ENCODE measurements around the gene KCNQ1. TPM values are rescaled to one million over a fixed set of nuclear protein-coding genes. Genes with fewer than 3 reads are reported as not detected.

The KCNQ1 gene
- total RNA-seq, 1 experiment from 2014 or later, result 10.7 TPM

DNA sequence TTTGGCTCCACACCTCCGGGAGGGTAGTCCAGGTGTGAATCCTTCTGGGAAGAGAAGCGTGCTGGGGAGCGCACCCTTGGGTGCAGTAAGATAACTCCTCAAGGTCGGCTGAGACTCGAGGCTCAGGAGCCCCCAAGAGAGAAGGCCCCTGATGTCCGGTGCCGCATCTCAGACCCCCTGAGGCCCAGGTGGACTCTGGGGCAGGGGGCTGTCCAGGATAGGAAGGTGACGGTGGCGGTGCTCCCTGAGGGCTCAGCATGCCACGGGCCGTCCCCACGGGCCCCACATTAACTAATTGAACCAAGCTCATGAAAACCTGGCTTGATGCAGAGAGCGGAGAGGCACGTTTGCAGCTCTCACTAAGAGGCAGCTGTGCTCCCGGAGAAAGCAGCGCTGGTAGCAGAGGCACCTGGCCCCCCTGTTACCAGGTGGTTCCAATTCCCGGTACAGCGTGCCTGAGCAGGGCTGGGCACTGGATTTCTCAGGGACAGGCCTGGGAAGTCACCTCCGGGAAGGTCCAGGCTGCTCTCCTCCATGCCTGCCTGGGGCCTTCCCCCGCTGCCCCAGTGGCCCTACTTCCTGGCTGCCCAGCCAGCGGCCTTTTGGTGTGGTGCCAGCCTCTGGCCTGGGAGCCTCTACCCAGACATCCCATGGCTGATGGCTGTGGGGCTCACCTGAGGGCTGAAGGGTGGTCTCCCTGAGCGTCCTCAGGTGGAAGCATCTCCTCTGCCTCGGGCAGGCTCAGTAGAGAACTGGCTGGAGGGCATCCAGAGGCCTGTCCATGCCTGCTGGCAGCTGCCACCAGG is 1.1 kb downstream of the KCNQ1 start:
- ChIA-PET CTCF (no interaction called here), POLR2A (no interaction called here), RAD21 (ENCODE audit: low non-redundant PET in 1 of 2, low total read pairs in 2 of 2, uncharacterized antibody in 2 of 2, unreplicated experiment in 2 of 2) (no interaction called here)
- Histone ChIP-seq H3K9me3 (ENCODE audit: control insufficient read depth in 1 of 2, insufficient read depth in 1 of 2, low read depth in 1 of 2, low read length in 2 of 2) (no peaks in the 10 kb centered on the region), H3K4me2 (ENCODE audit: low read length) (peak overlapping the region; percentile 96), H2AFZ (ENCODE audit: low read depth, low read length, poor library complexity, severe bottlenecking) (no peak overlapping the region), H3K36me3 (ENCODE audit: control insufficient read depth in 1 of 2, insufficient read depth in 2 of 2, low read length in 2 of 2) (no peaks in the 10 kb centered on the region), H4K20me1 (ENCODE audit: insufficient read depth) (no peaks in the 10 kb centered on the region), H3K27me3 (ENCODE audit: insufficient read depth, low read length) (peaks cover 16% of the 10 kb centered on the region; the same call in 1 of the 2 replicates), H3K9me2 (ENCODE audit: insufficient read depth) (no peaks in the 10 kb centered on the region), H3K4me3 (replicated peaks in 1 of 2; ENCODE audit: low read depth in 1 of 2, low read length in 2 of 2) (peak overlapping the region; percentile 57 to 64), H3K9ac (ENCODE audit: low read length) (peak overlapping the region; percentile 59), H3K4me1 (ENCODE audit: control insufficient read depth in 1 of 2, insufficient read depth in 2 of 2, low read length in 2 of 2) (peaks cover 13 to 21% of the 10 kb centered on the region in 2 experiments), H3K79me2 (ENCODE audit: insufficient read depth, low read length) (no peaks in the 10 kb centered on the region), H3K27ac (ENCODE audit: low read depth, low read length) (peak overlapping the region; percentile 24; the same call in 1 of the 2 replicates)
- intact Hi-C loops (cut with micrococcal nuclease), result no loop called here
- ATAC-seq (no peak), DNase-seq (ENCODE audit: low read depth, low spot score) (no peak)
- TF ChIP-seq POLR2A (IDR thresholded peaks at IDR 0.05; ENCODE audit: borderline replicate concordance, extremely low read depth, insufficient read depth, insufficient read length), result no peak
- no peak for TF ChIP-seq YY1 (IDR thresholded peaks at IDR 0.05; ENCODE audit: extremely low read depth, insufficient replicate concordance, low read depth, low read length)
- no peak for TF ChIP-seq EZH2phosphoT487 (IDR thresholded peaks at IDR 0.05; ENCODE audit: borderline replicate concordance)
- no peak for TF ChIP-seq SIN3A (IDR thresholded peaks at IDR 0.05; ENCODE audit: low read depth)
- TF ChIP-seq, protein P1, sequence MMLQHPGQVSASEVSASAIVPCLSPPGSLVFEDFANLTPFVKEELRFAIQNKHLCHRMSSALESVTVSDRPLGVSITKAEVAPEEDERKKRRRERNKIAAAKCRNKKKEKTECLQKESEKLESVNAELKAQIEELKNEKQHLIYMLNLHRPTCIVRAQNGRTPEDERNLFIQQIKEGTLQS (IDR thresholded peaks at IDR 0.05), result no peak
- no peak for TF ChIP-seq ZFX (IDR thresholded peaks at IDR 0.05)
- BruUV-seq (replicated peaks), result no TSS peak

DNA sequence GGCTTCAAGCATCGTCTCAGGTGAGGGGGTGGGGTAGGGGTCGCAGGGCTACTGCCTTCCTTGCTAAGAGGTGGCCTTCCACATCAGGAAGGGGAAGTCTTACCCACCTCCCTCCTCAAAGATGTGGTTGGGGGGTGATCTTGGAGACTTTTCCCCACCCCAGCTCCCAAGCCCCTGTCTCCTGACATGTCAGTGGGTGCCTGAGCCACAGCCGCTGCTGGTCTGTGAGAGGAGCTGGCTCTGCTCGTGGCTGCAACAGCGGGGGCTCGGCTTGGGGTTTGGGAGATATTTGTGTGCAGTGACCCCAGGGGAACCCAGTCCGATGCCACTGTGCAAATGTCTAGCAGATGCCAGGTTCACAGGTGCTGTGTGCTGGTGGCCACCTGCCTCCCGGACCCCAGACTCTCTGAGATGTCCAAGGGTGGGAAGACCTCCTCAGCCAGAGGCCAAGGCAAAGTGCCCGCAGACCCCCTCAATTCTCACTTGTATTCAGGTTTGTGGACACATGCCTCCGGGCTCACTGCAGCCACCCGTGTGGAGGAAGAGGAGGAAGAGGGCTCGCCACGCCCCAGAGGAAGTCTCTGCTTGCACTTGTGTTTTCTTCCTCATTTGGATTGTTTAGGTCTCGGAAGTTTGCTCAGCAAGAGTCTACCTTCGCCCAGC is 1.9 kb downstream of the KCNQ1 start:
- Histone ChIP-seq H3K36me3 (ENCODE audit: control insufficient read depth in 1 of 2, insufficient read depth in 2 of 2, low read length in 2 of 2) (no peaks in the 10 kb centered on the region), H3K4me3 (replicated peaks in 1 of 2; ENCODE audit: low read depth in 1 of 2, low read length in 2 of 2) (no peak overlapping the region), H3K27ac (ENCODE audit: low read depth, low read length) (no peak overlapping the region; the same call in 1 of the 2 replicates), H3K27me3 (ENCODE audit: insufficient read depth, low read length) (peaks cover 16% of the 10 kb centered on the region; the same call in 1 of the 2 replicates), H3K79me2 (ENCODE audit: insufficient read depth, low read length) (no peaks in the 10 kb centered on the region), H3K9me3 (ENCODE audit: control insufficient read depth in 1 of 2, insufficient read depth in 1 of 2, low read depth in 1 of 2, low read length in 2 of 2) (no peaks in the 10 kb centered on the region), H4K20me1 (ENCODE audit: insufficient read depth) (no peaks in the 10 kb centered on the region), H2AFZ (ENCODE audit: low read depth, low read length, poor library complexity, severe bottlenecking) (no peak overlapping the region), H3K9ac (ENCODE audit: low read length) (no peak overlapping the region), H3K9me2 (ENCODE audit: insufficient read depth) (no peaks in the 10 kb centered on the region), H3K4me2 (ENCODE audit: low read length) (peak overlapping the region; percentile 96; the same call in 1 of the 2 replicates), H3K4me1 (ENCODE audit: control insufficient read depth in 1 of 2, insufficient read depth in 2 of 2, low read length in 2 of 2) (peaks cover 13 to 21% of the 10 kb centered on the region in 2 experiments)
- ChIA-PET POLR2A (no interaction called here), RAD21 (ENCODE audit: low non-redundant PET in 1 of 2, low total read pairs in 2 of 2, uncharacterized antibody in 2 of 2, unreplicated experiment in 2 of 2) (no interaction called here), CTCF (no interaction called here)
- intact Hi-C loops (cut with micrococcal nuclease), result no loop called here
- ATAC-seq (no peak), DNase-seq (ENCODE audit: low read depth, low spot score) (no peak)
- BruUV-seq (replicated peaks), result no TSS peak
- TF ChIP-seq, protein P2, sequence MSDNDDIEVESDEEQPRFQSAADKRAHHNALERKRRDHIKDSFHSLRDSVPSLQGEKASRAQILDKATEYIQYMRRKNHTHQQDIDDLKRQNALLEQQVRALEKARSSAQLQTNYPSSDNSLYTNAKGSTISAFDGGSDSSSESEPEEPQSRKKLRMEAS (IDR thresholded peaks at IDR 0.05), result no peak
- TF ChIP-seq, protein P3, sequence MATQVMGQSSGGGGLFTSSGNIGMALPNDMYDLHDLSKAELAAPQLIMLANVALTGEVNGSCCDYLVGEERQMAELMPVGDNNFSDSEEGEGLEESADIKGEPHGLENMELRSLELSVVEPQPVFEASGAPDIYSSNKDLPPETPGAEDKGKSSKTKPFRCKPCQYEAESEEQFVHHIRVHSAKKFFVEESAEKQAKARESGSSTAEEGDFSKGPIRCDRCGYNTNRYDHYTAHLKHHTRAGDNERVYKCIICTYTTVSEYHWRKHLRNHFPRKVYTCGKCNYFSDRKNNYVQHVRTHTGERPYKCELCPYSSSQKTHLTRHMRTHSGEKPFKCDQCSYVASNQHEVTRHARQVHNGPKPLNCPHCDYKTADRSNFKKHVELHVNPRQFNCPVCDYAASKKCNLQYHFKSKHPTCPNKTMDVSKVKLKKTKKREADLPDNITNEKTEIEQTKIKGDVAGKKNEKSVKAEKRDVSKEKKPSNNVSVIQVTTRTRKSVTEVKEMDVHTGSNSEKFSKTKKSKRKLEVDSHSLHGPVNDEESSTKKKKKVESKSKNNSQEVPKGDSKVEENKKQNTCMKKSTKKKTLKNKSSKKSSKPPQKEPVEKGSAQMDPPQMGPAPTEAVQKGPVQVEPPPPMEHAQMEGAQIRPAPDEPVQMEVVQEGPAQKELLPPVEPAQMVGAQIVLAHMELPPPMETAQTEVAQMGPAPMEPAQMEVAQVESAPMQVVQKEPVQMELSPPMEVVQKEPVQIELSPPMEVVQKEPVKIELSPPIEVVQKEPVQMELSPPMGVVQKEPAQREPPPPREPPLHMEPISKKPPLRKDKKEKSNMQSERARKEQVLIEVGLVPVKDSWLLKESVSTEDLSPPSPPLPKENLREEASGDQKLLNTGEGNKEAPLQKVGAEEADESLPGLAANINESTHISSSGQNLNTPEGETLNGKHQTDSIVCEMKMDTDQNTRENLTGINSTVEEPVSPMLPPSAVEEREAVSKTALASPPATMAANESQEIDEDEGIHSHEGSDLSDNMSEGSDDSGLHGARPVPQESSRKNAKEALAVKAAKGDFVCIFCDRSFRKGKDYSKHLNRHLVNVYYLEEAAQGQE (IDR thresholded peaks at IDR 0.05; ENCODE audit: low read depth), result no peak
- TF ChIP-seq RAD21 (IDR thresholded peaks at IDR 0.05; ENCODE audit: low read depth), result no peak
- no peak for TF ChIP-seq SIN3A (IDR thresholded peaks at IDR 0.05; ENCODE audit: low read depth)
- no peak for TF ChIP-seq EZH2 (IDR thresholded peaks at IDR 0.05)
- no peak for TF ChIP-seq ZFX (IDR thresholded peaks at IDR 0.05)
- no peak for TF ChIP-seq SP1 (IDR thresholded peaks at IDR 0.05; ENCODE audit: low read depth)
- TF ChIP-seq CBX3 (IDR thresholded peaks at IDR 0.05; ENCODE audit: low read depth), result no peak
- TF ChIP-seq POLR2AphosphoS5 (IDR thresholded peaks at IDR 0.05; ENCODE audit: low read depth, low read length), result no peak
- no peak for TF ChIP-seq EGR1 (IDR thresholded peaks at IDR 0.05; ENCODE audit: low read depth)
- TF ChIP-seq FOSL1 (IDR thresholded peaks at IDR 0.05; ENCODE audit: low read depth), result no peak
- TF ChIP-seq, protein P1 (IDR thresholded peaks at IDR 0.05), result no peak
- TF ChIP-seq ZNF274 (IDR thresholded peaks at IDR 0.05; ENCODE audit: low read depth, low read length), result no peak
